Tongue (tissue), 2 donors: ENCODE results near the gene TAL1. TPM values are rescaled to one million over a fixed set of nuclear protein-coding genes. Genes with fewer than 3 reads are reported as not detected.
"Not testable (repeated sequence)": the region's sequence is repeated elsewhere in the genome, so short reads cannot be mapped to it uniquely, and the experiment has no call there.

Source experiments
- DNase-seq: peaks from one replicate; pipeline ENCODE4 v3.0.0-alpha.2; 2015
- total RNA-seq: library from RNA; depleted of rRNA; stranded (reverse); fragments of >200 nt; gene quantifications from one replicate; pipeline ENCODE4 v1.2.3, GENCODE V29; 2014

Gene TAL1
- total RNA-seq, result 3.6 TPM

- peak; percentile 38 for DNase-seq
These were observed at the start of gene TAL1 for GRCh38 chr1:47232187-47232874. TAL1 (minus strand) TSS chr1:47232225; CDS start chr1:47225888, 6,337 bp downstream.

- no peak for DNase-seq
These were observed 48.1 kb upstream of the TAL1 start for GRCh38 chr1:47280142-47280541.

GRCh38 chr1:47276850-47277249, 44.8 kb upstream of the TAL1 start:
- DNase-seq, result no peak

GRCh38 chr1:47275811-47276210, 43.8 kb upstream of the TAL1 start:
- not testable (repeated sequence) for DNase-seq

- DNase-seq, result not testable (repeated sequence)
These were observed 33.5 kb upstream of the TAL1 start for GRCh38 chr1:47265529-47265928.

GRCh38 chr1:47262787-47263413, 30.9 kb upstream of the TAL1 start:
- peak; percentile 52 for DNase-seq

GRCh38 chr1:47257224-47257623, 25.2 kb upstream of the TAL1 start:
- no peak for DNase-seq

GRCh38 chr1:47252795-47253194, 20.8 kb upstream of the TAL1 start:
- DNase-seq, result no peak

- DNase-seq, result no peak
These were observed 20.3 kb upstream of the TAL1 start for GRCh38 chr1:47252369-47252768.

- DNase-seq, result no peak
These were observed 17.7 kb upstream of the TAL1 start for GRCh38 chr1:47249755-47250154.

GRCh38 chr1:47244339-47244862, 12.4 kb upstream of the TAL1 start:
- no peak for DNase-seq

- DNase-seq, result no peak
These were observed 11.9 kb upstream of the TAL1 start for GRCh38 chr1:47243910-47244309.

- DNase-seq, result no peak
These were observed 9.4 kb upstream of the TAL1 start for GRCh38 chr1:47241114-47242113.

GRCh38 chr1:47238935-47239592, 7.0 kb upstream of the TAL1 start:
- no peak for DNase-seq

- DNase-seq, result no peak
These were observed 3.8 kb upstream of the TAL1 start for GRCh38 chr1:47235806-47236205.

GRCh38 chr1:47235241-47235681, 3.2 kb upstream of the TAL1 start:
- DNase-seq, result no peak

GRCh38 chr1:47233186-47233585, 1.2 kb upstream of the TAL1 start:
- no peak for DNase-seq

GRCh38 chr1:47231301-47232186, 481 bp downstream of the TAL1 start:
- peak; percentile 65 for DNase-seq

- peak; percentile 38 for DNase-seq
These were observed 1.2 kb downstream of the TAL1 start for GRCh38 chr1:47230692-47231300.
